COLO668 (cell line): Measurements from ENCODE around the gene DNAH9.

Experiments used
- DNase-seq: peaks from one replicate; lab custom pipeline; 2025; ENCODE audit not compliant: unreplicated experiment; lab: John Stamatoyannopoulos, UW

The DNAH9 gene, protein sequence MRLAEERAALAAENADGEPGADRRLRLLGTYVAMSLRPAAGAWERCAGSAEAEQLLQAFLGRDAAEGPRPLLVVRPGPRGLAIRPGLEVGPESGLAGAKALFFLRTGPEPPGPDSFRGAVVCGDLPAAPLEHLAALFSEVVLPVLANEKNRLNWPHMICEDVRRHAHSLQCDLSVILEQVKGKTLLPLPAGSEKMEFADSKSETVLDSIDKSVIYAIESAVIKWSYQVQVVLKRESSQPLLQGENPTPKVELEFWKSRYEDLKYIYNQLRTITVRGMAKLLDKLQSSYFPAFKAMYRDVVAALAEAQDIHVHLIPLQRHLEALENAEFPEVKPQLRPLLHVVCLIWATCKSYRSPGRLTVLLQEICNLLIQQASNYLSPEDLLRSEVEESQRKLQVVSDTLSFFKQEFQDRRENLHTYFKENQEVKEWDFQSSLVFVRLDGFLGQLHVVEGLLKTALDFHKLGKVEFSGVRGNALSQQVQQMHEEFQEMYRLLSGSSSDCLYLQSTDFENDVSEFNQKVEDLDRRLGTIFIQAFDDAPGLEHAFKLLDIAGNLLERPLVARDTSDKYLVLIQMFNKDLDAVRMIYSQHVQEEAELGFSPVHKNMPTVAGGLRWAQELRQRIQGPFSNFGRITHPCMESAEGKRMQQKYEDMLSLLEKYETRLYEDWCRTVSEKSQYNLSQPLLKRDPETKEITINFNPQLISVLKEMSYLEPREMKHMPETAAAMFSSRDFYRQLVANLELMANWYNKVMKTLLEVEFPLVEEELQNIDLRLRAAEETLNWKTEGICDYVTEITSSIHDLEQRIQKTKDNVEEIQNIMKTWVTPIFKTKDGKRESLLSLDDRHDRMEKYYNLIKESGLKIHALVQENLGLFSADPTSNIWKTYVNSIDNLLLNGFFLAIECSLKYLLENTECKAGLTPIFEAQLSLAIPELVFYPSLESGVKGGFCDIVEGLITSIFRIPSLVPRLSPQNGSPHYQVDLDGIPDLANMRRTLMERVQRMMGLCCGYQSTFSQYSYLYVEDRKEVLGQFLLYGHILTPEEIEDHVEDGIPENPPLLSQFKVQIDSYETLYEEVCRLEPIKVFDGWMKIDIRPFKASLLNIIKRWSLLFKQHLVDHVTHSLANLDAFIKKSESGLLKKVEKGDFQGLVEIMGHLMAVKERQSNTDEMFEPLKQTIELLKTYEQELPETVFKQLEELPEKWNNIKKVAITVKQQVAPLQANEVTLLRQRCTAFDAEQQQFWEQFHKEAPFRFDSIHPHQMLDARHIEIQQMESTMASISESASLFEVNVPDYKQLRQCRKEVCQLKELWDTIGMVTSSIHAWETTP (N-terminal part only)

DNA sequence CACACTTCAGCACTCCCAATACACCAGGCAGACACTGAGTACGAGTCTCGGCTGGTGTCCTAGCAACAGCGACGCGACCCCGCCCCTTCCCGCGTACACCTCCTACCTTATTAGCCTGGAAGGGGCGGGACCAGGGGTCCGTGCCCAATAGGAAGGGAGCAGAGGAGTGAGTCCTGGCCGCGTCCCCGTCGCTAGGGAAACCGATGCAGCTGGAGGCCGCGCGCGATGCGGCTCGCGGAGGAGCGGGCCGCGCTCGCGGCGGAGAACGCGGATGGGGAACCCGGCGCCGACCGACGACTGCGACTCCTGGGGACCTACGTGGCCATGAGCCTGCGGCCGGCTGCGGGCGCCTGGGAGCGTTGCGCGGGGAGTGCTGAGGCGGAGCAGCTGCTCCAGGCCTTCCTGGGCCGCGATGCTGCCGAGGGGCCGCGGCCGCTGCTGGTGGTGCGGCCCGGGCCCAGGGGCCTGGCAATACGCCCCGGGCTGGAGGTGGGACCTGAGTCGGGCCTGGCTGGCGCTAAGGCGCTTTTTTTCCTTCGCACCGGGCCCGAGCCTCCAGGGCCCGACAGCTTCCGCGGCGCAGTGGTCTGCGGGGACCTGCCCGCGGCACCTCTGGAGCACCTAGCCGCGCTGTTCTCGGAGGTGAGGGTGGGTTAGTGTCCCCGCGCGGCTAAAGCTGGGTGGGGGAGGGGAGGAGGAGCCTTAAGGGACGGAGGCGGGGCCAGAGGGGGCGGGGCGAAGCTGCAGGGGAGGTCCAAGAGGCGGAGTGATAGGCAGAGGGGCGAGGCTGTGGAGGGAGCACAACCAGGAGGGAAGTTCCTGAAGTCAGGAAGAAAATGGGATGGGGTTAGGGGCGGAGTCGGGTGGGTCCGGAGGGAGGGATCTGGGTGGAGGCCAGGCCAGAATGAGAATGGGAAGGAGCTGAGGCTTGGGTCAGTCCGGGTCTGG is at the start of gene DNAH9:
DNAH9 (plus strand) TSS at position 197 of the 948 bp plus-strand sequence; CDS start at position 226, 29 bp downstream.
- peak; percentile 74 for DNase-seq

DNA sequence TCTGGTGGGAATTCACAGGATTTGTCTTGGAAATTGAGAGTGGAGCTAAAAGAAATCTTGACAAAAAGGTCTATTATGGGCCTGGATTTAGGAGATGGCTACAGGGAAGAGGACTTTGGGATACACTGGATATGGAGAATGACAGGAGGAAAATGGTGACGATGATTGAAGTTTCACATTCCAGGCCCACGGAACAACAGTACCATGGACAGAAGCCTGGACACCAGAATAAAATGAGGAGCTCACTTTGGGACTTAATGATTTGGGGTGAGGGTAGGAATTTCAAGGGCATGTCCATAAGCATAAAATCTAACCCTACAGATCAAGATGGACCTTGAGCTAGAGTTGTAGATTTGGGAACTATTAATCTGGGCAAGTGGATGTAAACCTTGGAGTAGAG is 47.8 kb upstream of the DNAH9 start:
- no peak for DNase-seq

DNA sequence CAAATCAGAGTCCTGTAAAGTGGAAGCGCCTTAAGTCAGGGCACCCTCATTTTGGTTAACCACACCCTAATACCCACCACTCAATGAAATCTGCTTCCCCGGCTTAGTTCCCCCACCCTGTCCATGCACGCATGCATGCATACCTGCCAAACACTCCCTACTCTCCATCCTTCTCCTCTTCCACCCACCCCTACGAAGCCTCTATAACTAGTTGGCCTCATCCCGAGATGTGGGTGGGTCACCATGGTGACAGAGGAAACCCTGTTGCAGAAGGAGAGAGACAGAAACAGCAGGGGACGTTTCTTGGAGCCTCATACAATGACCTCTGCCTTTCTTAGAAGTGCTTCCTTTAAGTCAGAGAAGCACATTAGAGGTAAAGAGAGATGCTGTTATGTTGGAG is 46.8 kb upstream of the DNAH9 start:
- DNase-seq: no peak

DNA sequence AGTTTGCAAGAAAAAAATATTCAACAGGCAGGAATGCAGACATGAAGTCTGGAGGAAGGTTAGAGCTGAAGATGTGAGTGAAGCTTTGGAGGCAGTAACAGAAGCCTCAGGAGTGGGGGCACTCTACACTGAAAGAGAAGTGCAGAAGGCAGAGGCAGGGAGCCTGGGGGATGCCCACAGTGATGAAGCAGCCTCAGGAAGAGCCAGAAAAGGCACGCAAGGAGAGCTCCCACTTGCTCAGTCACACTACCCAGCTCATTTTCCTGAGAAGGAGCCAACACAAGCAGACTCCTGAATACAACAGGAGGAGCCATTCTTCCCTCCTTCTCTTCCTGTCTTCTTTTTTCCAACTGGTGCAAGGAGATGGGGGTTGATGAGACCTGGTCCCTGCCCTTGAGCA is 45.1 kb upstream of the DNAH9 start:
- DNase-seq: no peak

DNA sequence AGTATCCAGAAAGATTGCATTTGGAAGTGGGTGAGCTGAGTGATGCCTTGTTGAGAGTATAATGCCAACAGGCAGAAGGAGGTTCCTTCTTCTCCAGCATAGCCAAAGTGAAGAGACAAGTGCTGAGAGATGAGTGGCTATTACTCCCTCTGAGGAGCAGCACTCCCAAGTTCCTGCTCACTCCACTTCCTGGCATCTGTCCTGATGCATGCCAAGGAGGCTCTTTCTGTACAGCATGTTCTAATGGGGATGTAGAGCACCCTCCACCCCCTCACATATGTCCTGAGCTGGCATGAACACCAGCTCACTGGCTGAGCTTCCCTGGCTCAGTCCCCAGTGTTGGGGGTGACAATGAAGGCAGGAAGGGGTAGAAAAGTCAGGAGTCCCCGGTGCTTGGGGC is 44.2 kb upstream of the DNAH9 start:
- DNase-seq: no peak

DNA sequence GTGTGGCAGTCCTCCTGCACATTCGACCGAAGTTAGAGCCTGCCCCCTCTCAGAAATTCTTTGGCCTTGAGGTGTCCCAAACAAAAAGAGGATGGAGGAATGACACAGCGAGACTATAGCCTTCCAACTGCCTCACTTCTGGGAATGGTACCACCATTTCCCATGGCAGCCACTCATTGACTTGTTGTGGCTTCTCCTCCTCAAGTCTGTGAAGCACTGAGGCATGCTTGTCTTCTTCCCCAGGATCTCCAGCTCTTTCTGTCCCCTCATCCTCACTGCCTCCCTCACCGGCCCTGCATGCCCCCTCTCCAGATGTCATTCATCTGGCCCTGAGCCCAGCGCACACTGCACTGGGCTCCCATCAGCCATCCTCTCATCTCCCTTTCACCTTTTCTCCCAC is 43.7 kb upstream of the DNAH9 start:
- no peak for DNase-seq

DNA sequence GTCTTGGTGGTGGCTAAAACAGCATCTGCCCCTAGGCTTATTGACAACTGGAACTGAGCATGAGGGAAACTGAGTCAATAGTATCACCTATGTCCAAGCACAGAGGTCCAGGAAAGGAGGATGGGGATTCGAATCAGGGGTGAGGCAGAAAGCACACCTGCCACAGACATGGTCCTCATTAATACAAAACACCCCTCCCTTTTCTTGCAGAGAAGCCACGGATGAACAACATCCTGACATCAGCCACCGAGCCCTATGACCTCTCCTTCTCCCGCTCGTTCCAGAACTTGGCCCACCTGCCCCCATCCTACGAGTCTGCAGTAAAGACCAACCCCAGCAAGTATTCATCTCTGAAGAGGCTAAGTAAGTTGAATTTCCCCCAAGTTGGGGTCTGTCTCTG is 42.7 kb upstream of the DNAH9 start:
- no peak for DNase-seq

DNA sequence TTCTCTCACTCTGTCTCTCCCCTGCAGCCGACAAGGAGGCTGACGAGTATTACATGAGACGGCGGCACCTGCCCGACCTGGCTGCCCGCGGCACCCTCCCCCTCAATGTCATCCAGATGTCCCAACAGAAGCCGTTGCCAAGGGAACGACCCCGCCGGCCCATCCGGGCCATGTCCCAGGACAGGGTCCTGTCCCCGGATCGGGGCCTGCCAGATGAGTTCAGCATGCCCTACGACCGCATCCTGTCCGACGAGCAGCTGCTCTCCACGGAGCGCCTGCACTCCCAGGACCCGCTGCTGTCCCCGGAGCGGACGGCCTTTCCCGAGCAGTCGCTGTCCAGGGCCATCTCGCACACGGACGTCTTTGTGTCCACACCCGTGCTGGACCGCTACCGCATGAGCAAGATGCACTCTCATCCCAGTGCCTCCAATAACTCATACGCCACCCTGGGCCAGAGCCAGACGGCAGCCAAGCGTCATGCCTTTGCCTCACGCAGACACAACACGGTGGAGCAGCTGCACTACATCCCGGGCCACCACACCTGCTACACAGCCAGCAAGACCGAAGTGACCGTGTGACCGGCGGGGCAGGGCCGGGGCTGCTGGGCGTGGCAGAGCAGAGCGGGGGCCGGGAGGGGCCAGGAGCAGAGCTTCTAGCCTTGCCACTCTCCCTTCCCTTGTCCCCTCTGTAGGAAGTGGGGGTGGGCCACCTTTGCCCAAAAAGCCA is 40.4 kb upstream of the DNAH9 start:
- no peak for DNase-seq

DNA sequence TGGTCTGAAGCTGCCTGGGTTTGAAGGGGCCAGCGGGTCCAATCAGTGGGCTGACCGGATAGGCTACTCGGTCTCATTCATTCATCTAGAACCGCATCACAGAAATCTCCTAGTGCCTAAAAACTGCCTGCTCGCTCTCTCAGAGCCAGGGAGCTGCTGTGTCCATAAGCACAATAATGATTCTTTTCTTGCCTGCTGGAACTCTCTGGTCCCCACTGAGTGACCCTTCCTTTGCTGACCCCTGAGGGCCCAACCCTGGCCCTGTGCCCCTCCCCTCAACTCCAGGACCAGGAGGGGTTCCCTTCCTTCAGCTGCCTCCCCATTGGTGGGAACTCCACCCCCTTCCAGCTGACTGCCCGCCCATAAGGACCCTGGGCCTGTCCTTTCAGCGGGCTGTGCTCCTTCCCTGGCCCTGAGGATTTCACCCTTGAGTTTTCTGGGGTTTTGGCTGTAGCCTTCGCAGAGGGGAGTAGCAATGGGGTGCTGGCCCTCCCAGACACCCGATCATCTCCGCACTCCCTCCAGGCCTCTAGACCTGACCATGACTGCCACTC is 39.5 kb upstream of the DNAH9 start:
- no peak for DNase-seq

DNA sequence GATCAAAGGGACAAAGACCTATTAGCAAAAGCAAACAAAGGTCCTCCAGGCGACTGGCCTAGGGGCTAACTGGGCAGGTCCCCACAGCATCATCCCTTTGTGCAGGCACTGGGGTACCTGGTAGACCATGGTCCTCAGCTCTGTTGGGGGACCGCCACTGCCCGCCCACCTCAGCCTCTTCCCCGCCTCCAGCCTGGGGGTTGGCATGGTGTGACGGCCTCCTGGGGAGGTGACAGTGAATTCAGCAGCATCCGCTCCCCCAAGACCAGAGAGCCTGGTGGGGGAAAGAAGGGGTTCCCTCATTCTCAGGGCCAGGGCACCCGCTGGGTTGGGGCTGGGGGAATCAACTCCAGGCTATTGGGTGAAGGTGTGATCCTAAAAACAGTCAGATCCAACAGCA is 38.7 kb upstream of the DNAH9 start:
- DNase-seq: no peak

DNA sequence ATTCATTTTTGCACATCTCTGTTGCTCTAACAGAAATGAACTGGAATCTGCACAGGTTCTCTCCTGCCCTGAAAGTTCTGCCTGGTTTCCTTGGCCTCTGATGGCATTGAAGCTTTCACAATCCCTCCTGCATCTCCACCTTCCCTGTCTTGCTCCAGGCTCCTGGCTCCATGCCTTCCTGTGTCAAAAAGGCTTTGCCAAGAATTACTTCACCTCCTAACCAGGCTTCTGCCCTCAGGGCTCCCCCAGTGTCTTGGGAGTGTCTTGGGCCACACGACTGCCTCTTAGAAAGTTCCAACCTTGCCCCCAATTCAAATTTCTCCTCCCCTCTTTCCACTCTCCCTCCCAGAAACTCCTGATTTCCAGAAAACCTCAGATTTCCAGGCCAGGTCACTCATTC is 37.0 kb upstream of the DNAH9 start:
- no peak for DNase-seq

DNA sequence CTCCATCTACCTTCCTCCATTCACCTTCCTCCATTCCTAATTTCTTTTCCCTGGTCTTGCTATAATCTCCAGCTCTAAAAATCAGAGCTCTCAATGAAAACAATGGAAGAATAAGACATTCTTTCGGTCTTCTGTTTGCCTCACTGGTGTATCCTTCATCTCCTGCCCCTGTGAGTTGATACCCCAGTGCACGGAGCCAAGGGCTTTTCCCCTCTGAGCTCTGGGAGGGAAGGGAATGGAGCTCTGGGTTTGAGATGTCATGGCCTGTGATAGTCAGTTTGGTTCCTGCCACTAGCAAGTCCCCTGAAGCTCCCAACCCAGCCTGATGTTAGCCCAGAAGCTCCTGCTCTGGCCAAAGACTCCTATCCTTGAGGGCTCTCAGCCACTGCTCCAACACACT is 36.6 kb upstream of the DNAH9 start:
- no peak for DNase-seq

DNA sequence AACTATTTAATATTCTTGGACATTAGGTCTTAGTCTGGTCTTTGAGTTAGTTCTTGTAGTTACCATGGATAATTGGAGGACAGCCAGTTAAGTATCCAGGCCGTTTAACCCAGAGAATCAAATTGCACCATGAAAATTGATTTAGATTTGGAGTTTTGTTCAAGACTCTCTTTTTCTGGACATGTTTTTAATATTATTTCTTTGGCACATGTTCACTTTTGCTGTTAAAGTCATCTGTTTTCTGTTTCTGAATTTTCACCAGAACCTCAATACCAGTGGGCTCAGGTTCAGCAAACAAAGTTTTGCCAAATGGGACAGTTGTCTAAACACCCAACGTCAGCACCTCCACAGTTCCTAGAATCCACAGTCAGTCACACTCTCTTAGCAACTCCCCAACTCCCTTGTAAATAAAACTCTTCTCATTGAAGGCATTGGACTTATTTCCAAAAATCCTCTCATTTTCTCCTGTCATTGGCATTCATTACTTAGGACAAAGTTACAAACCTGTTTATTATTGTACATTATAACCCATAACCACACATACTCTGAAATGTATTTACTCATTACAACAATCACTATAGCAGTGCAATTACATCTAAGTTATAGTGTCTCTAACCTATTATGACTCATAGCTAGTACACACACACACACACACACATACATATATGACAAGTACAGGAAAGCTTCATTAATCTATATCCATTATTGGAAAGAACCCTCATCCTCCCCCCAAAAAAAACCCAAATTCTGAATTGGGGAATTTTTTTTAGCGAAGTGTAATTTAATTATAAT is 33.5 kb upstream of the DNAH9 start:
- DNase-seq: no peak

DNA sequence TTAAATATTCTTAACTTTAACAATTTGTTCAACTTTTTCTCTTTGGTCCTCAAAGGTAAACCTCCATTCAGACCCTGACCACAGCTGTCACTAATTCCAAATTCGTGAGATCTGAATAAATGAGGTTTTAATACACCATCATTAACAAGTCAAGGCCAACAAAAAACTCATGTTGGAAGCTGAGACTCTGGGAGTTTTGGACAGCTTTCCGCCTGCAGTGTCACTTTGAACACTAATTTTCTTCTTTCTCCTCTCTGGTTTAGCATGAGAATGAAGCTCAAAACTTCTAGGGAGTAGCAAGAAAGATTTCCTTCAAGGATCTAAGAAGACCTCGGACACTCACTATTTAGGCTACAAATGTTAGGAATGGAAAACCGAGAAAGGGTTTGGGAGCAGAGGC is 32.7 kb upstream of the DNAH9 start:
- no peak for DNase-seq

DNA sequence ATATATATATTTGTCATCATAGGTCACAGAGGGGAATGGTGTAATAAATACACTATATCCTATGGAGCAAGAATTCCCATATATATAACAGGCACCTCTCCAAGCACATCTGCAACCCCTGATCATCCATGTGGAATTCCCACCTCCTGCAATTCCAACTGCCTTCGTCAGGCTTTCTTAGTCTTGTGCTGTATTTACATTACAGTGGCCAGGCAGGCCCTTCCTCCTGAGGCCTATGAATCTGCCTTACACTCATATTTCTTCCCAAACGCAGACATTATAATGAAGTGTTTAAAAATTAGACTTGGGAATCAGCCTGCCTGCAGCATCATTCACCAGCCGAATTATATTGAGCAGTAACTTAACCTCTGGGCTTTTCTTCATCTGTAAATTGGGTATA is 19.3 kb upstream of the DNAH9 start:
- no peak for DNase-seq

DNA sequence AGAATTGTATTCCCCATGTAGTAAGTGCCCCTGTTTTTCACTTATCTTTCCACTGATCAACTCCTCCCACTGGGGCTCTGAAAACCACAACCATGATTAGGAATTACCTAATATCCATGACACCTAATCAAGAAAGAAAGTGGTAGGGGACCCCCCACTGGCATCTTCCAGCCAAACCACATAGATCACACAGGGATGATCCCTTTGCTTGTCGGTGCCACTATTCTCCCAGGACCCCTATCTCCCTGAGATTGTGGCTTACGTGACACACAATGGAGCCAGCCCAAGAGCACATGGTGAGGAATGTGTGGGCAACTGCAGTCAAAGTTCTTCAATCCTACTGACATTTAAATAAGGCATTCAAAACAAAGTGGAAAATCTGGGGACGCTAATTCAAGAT is 17.6 kb upstream of the DNAH9 start:
- DNase-seq: no peak

DNA sequence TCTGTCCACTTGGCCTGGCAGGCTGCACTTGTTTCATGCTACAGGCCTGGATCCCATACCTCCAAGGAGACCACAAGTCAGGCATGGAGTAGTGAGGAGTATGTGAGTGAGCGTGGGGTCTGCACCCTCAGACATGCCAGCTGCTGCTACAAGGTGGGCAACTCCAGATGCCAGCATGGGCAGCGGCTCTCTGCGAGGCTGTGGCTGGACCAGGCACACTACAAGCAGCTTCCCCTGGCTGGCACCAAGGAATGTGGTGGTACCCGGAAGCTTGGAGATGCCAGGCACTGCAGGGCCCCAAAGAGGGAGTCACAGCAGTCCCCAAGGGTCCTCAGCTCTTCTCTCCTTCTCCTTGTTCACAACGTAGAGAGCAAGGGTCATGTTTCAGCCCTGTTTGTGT is 16.1 kb upstream of the DNAH9 start:
- DNase-seq: no peak

DNA sequence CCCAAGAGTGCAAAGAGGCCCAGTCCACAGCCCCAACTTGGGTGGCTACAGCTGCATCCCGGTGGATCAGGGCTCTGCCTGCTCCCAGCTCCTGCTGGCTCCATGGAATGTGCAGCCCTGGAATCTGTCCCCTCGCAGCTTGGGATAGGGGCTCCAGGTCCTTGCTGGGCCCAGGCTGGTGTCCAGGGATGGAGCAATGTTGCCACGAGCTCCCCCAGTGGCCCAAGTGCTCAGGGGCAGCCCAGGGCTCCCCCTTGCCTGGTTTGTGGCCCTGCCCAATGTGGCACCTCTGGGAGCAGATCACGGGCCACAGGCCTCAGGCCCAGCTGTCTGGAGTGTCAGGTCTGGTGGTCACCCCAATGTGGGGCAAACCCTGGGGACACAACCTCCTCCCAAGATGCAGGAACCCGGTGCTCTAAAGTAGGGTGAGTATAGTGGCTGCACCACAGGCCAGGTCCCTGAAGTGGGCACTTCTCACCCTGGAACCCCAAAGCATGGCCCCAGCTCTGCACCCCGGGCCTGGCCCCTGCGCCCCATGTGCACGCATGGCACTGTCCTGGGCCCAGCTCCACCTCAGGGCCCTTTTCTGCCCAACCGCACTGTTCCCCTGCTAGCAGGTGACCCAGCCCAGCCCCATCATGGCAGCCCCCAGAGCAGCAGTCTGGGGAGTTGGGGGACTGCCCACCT is 14.8 kb upstream of the DNAH9 start:
- DNase-seq: no peak
